Ishikawa (cell line): Measurements from ENCODE around the gene UPP2.

ENCODE experiments used
- CEBPB ChIP-seq: IDR thresholded peaks from 2 replicates; pipeline ENCODE4 v1.6.1; 2012
- CREB1 ChIP-seq: IDR thresholded peaks from 2 replicates; pipeline ENCODE4 v1.6.1; 2012; ENCODE audit warnings: low read depth
- EGR1 ChIP-seq: IDR thresholded peaks from 2 replicates; pipeline ENCODE4 v1.6.1; 2012
- EP300 ChIP-seq: IDR thresholded peaks from 2 replicates; pipeline ENCODE4 v1.6.1; 2012; ENCODE audit warnings: borderline replicate concordance
- FOXM1 ChIP-seq: IDR thresholded peaks from 2 replicates; pipeline ENCODE4 v1.6.1; 2012; ENCODE audit warnings: low read depth, borderline replicate concordance
- MAX ChIP-seq: IDR thresholded peaks from 2 replicates; pipeline ENCODE4 v1.6.1; 2012
- NFIC ChIP-seq: IDR thresholded peaks from 2 replicates; pipeline ENCODE4 v1.6.1; 2012
- RAD21 ChIP-seq: IDR thresholded peaks from 2 replicates; pipeline ENCODE4 v1.6.1; 2012; ENCODE audit warnings: low read depth
- TAF1 ChIP-seq: IDR thresholded peaks from 2 replicates; pipeline ENCODE4 v1.6.1; 2012; ENCODE audit warnings: low read depth, mild to moderate bottlenecking
- TCF12 ChIP-seq: IDR thresholded peaks from 2 replicates; pipeline ENCODE4 v1.6.1; 2012; ENCODE audit warnings: low read depth
- TEAD4 ChIP-seq: IDR thresholded peaks from 2 replicates; pipeline ENCODE4 v1.6.1; 2012
- USF1 ChIP-seq: IDR thresholded peaks from 2 replicates; pipeline ENCODE4 v1.6.1; 2012
- YY1 ChIP-seq: IDR thresholded peaks from 2 replicates; pipeline ENCODE4 v1.6.1; 2012; ENCODE audit warnings: low read depth
- ZBTB7A ChIP-seq: IDR thresholded peaks from 2 replicates; pipeline ENCODE4 v1.6.1; 2012; ENCODE audit warnings: low read depth
- TF ChIP-seq, protein P1 (sequence below): IDR thresholded peaks from 2 replicates; pipeline ENCODE4 v1.6.1; 2012; ENCODE audit warnings: low read depth, mild to moderate bottlenecking

Gene UPP2

DNA sequence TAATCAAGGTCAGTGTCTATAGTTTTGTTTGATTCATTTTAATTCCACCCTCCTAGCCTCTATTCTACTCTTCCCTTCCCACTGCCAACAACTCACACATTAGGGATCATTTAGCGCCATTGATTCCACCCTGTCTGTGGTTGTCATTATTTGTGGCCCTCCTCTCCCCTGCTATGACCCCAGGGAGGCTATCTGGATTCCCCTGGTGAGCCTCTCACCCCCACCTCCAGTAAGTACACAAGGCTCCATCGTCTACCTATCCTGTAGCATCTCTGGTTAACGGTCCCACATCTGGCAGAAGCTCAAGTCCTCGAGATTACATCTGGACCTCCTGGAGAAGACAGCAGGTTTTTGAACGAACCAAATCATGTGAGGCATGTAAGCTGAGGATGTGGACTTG is 27.4 kb downstream of the UPP2 start:
- no peak for TF ChIP-seq EP300
- no peak for TF ChIP-seq YY1
- TF ChIP-seq TEAD4 = no peak
- no peak for TF ChIP-seq ZBTB7A
- no peak for TF ChIP-seq CEBPB
- TF ChIP-seq, protein P1, sequence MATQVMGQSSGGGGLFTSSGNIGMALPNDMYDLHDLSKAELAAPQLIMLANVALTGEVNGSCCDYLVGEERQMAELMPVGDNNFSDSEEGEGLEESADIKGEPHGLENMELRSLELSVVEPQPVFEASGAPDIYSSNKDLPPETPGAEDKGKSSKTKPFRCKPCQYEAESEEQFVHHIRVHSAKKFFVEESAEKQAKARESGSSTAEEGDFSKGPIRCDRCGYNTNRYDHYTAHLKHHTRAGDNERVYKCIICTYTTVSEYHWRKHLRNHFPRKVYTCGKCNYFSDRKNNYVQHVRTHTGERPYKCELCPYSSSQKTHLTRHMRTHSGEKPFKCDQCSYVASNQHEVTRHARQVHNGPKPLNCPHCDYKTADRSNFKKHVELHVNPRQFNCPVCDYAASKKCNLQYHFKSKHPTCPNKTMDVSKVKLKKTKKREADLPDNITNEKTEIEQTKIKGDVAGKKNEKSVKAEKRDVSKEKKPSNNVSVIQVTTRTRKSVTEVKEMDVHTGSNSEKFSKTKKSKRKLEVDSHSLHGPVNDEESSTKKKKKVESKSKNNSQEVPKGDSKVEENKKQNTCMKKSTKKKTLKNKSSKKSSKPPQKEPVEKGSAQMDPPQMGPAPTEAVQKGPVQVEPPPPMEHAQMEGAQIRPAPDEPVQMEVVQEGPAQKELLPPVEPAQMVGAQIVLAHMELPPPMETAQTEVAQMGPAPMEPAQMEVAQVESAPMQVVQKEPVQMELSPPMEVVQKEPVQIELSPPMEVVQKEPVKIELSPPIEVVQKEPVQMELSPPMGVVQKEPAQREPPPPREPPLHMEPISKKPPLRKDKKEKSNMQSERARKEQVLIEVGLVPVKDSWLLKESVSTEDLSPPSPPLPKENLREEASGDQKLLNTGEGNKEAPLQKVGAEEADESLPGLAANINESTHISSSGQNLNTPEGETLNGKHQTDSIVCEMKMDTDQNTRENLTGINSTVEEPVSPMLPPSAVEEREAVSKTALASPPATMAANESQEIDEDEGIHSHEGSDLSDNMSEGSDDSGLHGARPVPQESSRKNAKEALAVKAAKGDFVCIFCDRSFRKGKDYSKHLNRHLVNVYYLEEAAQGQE = no peak
- TF ChIP-seq EGR1 = no peak
- TF ChIP-seq MAX = no peak
- no peak for TF ChIP-seq FOXM1
- TF ChIP-seq TAF1 = no peak
- TF ChIP-seq RAD21 = no peak
- TF ChIP-seq CREB1 = no peak
- TF ChIP-seq USF1 = no peak
- TF ChIP-seq NFIC = no peak
- TF ChIP-seq TCF12 = no peak

DNA sequence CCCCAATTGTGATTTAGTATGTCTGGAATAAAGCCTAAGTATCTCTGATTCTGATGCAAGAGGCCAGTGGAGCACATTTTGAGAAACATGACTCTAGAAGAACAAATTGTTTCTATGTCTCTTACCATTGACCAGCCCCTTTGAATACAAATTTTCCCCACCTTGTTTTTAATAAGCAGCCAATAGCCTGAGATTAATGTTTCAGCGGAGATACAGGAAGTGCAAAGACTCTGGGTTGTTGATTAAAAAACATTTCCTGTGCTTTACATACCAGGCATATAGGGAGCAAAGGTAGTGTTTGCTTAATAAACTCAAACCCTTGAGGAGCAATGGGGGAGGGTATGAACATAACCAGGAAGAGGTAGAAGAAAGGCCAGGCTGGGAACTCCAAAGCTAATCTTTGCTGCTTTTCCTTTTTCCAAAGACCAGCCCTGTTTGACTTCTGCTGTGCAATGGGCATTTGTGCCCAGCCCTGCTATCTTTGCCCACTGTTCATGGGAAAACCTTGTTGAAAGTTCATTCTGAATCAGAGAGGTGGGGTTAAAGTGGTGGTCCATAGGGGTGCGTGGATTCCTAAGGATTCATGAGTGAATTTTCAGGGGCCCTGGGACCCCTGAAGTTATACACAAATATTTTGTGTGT is 29.3 kb downstream of the UPP2 start:
- TF ChIP-seq TCF12 (no peak), EGR1 (no peak), CREB1 (no peak), TEAD4 (no peak)

GRCh38 chr2:158131483-158131912 is 29.8 kb downstream of the UPP2 start:
- TF ChIP-seq RAD21 (no peak), MAX (no peak)

- TF ChIP-seq TAF1 (no peak), EP300 (no peak), TEAD4 (no peak), CREB1 (no peak), CEBPB (no peak), USF1 (no peak)
Observed at GRCh38 chr2:158131919-158132566, 30.4 kb downstream of the UPP2 start.

- no peak for TF ChIP-seq MAX
- TF ChIP-seq ZBTB7A = no peak
- TF ChIP-seq CEBPB = no peak
- no peak for TF ChIP-seq YY1
- TF ChIP-seq FOXM1 = no peak
Observed at GRCh38 chr2:158134055-158134454, 32.4 kb downstream of the UPP2 start.

DNA sequence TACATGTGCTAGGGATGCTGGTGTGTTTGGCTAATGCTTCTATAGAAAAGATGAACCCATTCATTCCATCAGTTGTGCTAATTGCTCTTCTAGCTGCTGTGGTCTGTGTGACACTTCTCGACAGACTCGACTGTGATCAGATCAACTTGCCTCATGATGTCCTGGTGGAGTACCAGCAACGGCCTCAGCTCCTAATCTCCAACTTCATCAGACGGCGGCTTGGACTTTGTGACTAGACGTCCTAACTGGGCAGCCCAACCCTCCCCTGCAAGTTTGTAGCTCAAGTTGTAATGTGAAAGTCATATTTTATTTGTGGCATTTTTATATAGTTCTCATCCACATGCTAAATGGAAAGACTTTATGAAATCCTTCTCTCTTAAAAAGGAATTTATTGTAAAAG is 33.0 kb downstream of the UPP2 start:
- TF ChIP-seq TAF1 (no peak), YY1 (no peak), ZBTB7A (no peak), CEBPB (no peak), FOXM1 (no peak), TCF12 (no peak), EP300 (no peak)

DNA sequence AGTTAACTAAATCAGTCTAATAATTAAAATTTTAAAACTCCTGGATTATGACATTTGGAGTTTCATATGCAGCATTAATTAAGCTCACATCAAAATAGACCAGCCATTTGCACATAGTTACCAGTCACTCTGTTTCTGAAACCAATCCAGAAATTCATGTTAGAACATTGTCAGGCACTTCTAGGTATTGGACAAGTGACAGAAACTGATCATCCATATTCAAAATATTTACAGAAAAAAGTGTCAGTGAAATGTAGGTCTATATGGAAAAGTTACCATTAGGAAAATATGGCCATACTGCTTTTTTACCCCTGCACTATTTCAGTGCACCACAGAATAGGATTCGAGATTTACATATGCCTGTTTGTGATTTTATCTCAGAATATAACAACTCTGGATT is 33.4 kb downstream of the UPP2 start:
- TF ChIP-seq TAF1 (no peak), MAX (no peak), EGR1 (no peak), ZBTB7A (no peak), CREB1 (no peak), USF1 (no peak), EP300 (no peak), CEBPB (no peak), TEAD4 (no peak), TCF12 (no peak), NFIC (no peak), RAD21 (no peak), FOXM1 (no peak), YY1 (no peak)
- TF ChIP-seq, protein P1 = no peak
